Nephron progenitor cell (in vitro differentiated cells): ENCODE measurements around the gene EIF4H.

Source experiments
- DNase-seq: peaks from one replicate; pipeline ENCODE4 v3.0.0; 2021
- H3K27ac Mint-ChIP-seq: 2 replicates; pipeline ENCODE4 v1.8.0; 2021; ENCODE audit warnings: mild to moderate bottlenecking, moderate library complexity, mixed read lengths
- H3K27me3 Mint-ChIP-seq: 2 replicates; pipeline ENCODE4 v1.8.0; 2021; ENCODE audit warnings: mild to moderate bottlenecking, low read depth, mixed read lengths; ENCODE audit not compliant: poor library complexity
- H3K36me3 Mint-ChIP-seq: 2 replicates; pipeline ENCODE4 v1.8.0; 2021; ENCODE audit warnings: low read depth, mixed read lengths
- H3K4me1 Mint-ChIP-seq: 2 replicates; pipeline ENCODE4 v1.8.0; 2021; ENCODE audit warnings: mixed read lengths
- H3K4me3 Mint-ChIP-seq: 2 replicates; pipeline ENCODE4 v1.8.0; 2021; ENCODE audit warnings: mild to moderate bottlenecking, moderate library complexity, mixed read lengths
- H3K9me3 Mint-ChIP-seq: 2 replicates; pipeline ENCODE4 v1.8.0; 2021; ENCODE audit warnings: mild to moderate bottlenecking, moderate library complexity, mixed read lengths
- TF ChIP-seq, protein P1 (sequence below): fragments of 200-600 bp; sonication (generic); IDR thresholded peaks from 2 replicates; pipeline ENCODE4 v1.5.0; 2021; ENCODE audit warnings: antibody characterized with exemption

The EIF4H gene

DNA sequence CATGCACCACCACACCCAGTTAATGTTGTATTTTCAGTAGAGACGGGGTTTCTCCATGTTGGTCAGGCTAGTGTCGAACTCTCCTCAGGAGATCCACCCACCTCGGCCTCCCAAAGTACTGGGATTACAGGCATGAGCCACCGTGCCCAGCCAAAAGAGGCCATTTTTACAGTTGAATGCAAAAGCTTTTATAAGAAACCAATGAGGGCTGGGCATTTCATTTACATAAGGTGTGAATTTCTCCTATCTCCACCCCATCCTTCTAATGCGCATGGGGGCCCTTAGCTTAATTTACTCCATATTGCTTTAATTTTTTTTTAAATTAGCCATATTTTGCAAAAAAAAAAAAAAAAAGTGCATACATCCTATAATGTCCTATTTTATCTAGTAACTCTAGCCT is 25.1 kb upstream of the EIF4H start:
- H3K27me3 Mint-ChIP-seq = peaks cover 11% of the 10 kb centered on the region
- H3K4me3 Mint-ChIP-seq = no peak overlapping the region
- no peak for DNase-seq
- H3K9me3 Mint-ChIP-seq = peaks cover 24% of the 10 kb centered on the region
- no peaks in the 10 kb centered on the region for H3K36me3 Mint-ChIP-seq
- peaks cover 21% of the 10 kb centered on the region for H3K4me1 Mint-ChIP-seq
- TF ChIP-seq, protein P1, sequence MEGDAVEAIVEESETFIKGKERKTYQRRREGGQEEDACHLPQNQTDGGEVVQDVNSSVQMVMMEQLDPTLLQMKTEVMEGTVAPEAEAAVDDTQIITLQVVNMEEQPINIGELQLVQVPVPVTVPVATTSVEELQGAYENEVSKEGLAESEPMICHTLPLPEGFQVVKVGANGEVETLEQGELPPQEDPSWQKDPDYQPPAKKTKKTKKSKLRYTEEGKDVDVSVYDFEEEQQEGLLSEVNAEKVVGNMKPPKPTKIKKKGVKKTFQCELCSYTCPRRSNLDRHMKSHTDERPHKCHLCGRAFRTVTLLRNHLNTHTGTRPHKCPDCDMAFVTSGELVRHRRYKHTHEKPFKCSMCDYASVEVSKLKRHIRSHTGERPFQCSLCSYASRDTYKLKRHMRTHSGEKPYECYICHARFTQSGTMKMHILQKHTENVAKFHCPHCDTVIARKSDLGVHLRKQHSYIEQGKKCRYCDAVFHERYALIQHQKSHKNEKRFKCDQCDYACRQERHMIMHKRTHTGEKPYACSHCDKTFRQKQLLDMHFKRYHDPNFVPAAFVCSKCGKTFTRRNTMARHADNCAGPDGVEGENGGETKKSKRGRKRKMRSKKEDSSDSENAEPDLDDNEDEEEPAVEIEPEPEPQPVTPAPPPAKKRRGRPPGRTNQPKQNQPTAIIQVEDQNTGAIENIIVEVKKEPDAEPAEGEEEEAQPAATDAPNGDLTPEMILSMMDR = no peak
- no peak overlapping the region for H3K27ac Mint-ChIP-seq

GRCh38 chr7:74149603-74150002 is 24.6 kb upstream of the EIF4H start:
- H3K4me1 Mint-ChIP-seq = peaks cover 21% of the 10 kb centered on the region
- no peak for DNase-seq
- peaks cover 11% of the 10 kb centered on the region for H3K27me3 Mint-ChIP-seq
- H3K27ac Mint-ChIP-seq = no peak overlapping the region
- no peak overlapping the region for H3K4me3 Mint-ChIP-seq
- H3K36me3 Mint-ChIP-seq = no peaks in the 10 kb centered on the region
- H3K9me3 Mint-ChIP-seq = peaks cover 22% of the 10 kb centered on the region
- TF ChIP-seq, protein P1 = no peak

DNA sequence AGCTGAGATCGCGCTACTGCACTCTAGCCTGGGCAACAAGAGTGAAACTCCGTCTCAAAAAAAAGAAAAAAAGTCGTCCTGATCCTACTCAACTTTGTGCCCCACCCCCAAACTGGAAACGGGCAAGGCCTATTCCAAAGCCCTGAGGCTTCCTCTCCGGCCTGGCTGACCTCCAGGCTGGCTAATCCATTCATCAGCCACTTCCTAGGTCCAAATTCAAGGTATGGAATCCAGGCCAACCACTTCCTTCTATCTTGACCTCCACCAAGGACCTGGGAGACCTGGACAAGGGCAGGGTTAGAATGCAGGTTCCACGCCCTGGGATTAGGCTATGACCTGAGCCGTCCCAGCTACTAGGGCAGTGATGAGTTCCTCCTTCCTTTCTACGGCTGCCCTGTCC is 20.4 kb upstream of the EIF4H start:
- DNase-seq = no peak
- H3K9me3 Mint-ChIP-seq = peaks cover 7% of the 10 kb centered on the region
- H3K27me3 Mint-ChIP-seq = peaks cover 9% of the 10 kb centered on the region
- peaks cover 17% of the 10 kb centered on the region for H3K4me1 Mint-ChIP-seq
- no peaks in the 10 kb centered on the region for H3K36me3 Mint-ChIP-seq
- no peak overlapping the region for H3K4me3 Mint-ChIP-seq
- TF ChIP-seq, protein P1 = no peak
- H3K27ac Mint-ChIP-seq = peak overlapping the region; percentile 51

DNA sequence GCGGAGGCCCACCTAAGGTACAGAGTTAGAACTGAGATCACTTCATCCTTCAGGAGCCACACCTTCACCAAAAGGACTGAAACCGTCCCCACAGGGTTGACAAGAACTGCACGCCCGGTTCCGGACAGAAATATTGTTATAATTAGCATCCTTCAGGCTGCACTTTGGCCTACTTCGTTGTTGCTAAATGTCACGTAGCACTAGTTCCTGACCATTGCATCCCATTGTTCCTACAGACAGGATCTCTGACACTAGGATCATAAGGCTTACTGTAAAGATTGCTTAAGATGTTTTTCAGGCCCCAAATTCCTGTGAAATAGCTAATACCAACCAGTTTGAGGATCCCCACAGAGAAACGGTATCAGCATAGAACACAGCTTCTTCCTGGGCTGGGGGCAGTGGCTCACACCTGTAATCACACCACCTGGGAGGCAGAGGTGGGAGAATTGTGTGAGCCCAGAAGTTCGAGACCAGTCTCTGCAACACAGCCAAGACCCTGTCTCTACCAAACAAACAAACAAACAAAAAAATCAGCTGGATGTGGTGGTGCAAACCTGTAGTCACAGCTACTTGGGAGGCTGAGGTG is 18.3 kb upstream of the EIF4H start:
- Mint-ChIP-seq H3K4me1 (peaks cover 9% of the 10 kb centered on the region), H3K36me3 (no peaks in the 10 kb centered on the region), H3K27me3 (peaks cover 9% of the 10 kb centered on the region), H3K9me3 (no peaks in the 10 kb centered on the region), H3K4me3 (no peak overlapping the region), H3K27ac (no peak overlapping the region)
- DNase-seq = no peak
- TF ChIP-seq, protein P1 = no peak

DNA sequence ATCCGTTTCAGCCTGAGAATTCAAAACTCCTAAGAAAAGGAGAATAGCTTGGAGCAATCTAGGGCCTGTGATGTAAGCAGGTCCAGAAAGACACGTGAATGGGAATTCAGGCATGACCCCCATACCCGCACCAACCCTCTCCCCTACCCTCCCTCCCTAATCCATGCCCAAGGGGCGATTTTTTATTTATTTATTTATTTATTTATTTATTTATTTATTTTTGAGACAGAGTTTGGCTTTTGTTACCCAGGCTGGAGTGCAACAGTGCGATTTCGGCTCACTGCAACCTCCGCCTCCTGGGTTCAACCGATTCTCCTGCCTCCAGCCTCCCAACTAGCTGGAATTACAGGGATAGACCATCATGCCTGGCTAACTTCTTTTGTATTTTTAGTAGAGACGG is 16.6 kb upstream of the EIF4H start:
- no peak overlapping the region for H3K4me3 Mint-ChIP-seq
- H3K4me1 Mint-ChIP-seq = no peaks in the 10 kb centered on the region
- no peaks in the 10 kb centered on the region for H3K36me3 Mint-ChIP-seq
- DNase-seq = no peak
- H3K9me3 Mint-ChIP-seq = no peaks in the 10 kb centered on the region
- H3K27me3 Mint-ChIP-seq = peaks cover 9% of the 10 kb centered on the region
- TF ChIP-seq, protein P1 = no peak
- no peak overlapping the region for H3K27ac Mint-ChIP-seq

GRCh38 chr7:74164985-74165456 is 9.1 kb upstream of the EIF4H start:
- Mint-ChIP-seq H3K27me3 (no peaks in the 10 kb centered on the region), H3K36me3 (peaks cover 10% of the 10 kb centered on the region), H3K27ac (no peak overlapping the region), H3K4me3 (no peak overlapping the region), H3K4me1 (no peaks in the 10 kb centered on the region), H3K9me3 (peaks cover 4% of the 10 kb centered on the region)
- peak; percentile 13 for DNase-seq
- TF ChIP-seq, protein P1 = peak; percentile 18
